ENCODE measurements around the gene KLK8. TPM values are rescaled to one million over a fixed set of nuclear protein-coding genes. Genes with fewer than 3 reads are reported as not detected.
A peak's percentile ranks its signal among the peaks of the same experiment; 100 is the strongest.

KLK8 gene
- polyA plus RNA-seq, 2 donors = 226 to 261 TPM

- H3K9me3 ChIP-seq (ENCODE audit: control insufficient read depth in 2 of 2, insufficient read depth in 1 of 2, low read depth in 1 of 2, low read length in 1 of 2) = no peaks in the 10 kb centered on the region
- H3K27me3 ChIP-seq (ENCODE audit: control insufficient read depth in 1 of 2, insufficient read depth in 2 of 2, low read length in 2 of 2) = no peaks in the 10 kb centered on the region
- 83 to 86% methylated on average over 13 of the region's 13 CpGs for WGBS, 2 donors
These were observed 29.2 kb upstream of the KLK8 start for GRCh38 chr19:51030631-51031030.

GRCh38 chr19:51029718-51030117, 28.3 kb upstream of the KLK8 start:
- H3K9me3 ChIP-seq (ENCODE audit: control insufficient read depth in 2 of 2, insufficient read depth in 1 of 2, low read depth in 1 of 2, low read length in 1 of 2) = no peaks in the 10 kb centered on the region
- H3K27me3 ChIP-seq (ENCODE audit: control insufficient read depth in 1 of 2, insufficient read depth in 2 of 2, low read length in 2 of 2) = no peaks in the 10 kb centered on the region
- peaks cover 0 to 7% of the 10 kb centered on the region in 2 donors for H3K4me1 ChIP-seq (ENCODE audit: control insufficient read depth in 2 of 2, insufficient read depth in 2 of 2, low read length in 1 of 2)
- H3K36me3 ChIP-seq (ENCODE audit: control insufficient read depth in 2 of 2, insufficient read depth in 2 of 2, low read length in 1 of 2) = no peaks in the 10 kb centered on the region
- no peak overlapping the region for H3K4me3 ChIP-seq (ENCODE audit: low read depth in 1 of 2, low read length in 2 of 2)
- 81 to 83% methylated on average over 2 of the region's 2 CpGs for WGBS, 2 donors
- no peak overlapping the region for H3K27ac ChIP-seq (ENCODE audit: low read depth in 2 of 2, low read length in 1 of 2)

More at GRCh38 chr19:51030631-51031030, 29.2 kb upstream of the KLK8 start:
- H3K4me1 ChIP-seq (ENCODE audit: control insufficient read depth in 2 of 2, insufficient read depth in 2 of 2, low read length in 1 of 2) = peaks cover 0 to 8% of the 10 kb centered on the region in 2 donors
- H3K36me3 ChIP-seq (ENCODE audit: control insufficient read depth in 2 of 2, insufficient read depth in 2 of 2, low read length in 1 of 2) = no peaks in the 10 kb centered on the region
- no peak overlapping the region for H3K27ac ChIP-seq (ENCODE audit: low read depth in 2 of 2, low read length in 1 of 2)
- H3K4me3 ChIP-seq (ENCODE audit: low read depth in 1 of 2, low read length in 2 of 2) = peak overlapping the region in 1 of 2 donors; percentile 12

- H3K27ac ChIP-seq (ENCODE audit: low read depth in 2 of 2, low read length in 1 of 2) = peak overlapping the region; percentile 92 to 98
- peaks cover 0 to 5% of the 10 kb centered on the region in 2 donors for H3K4me1 ChIP-seq (ENCODE audit: control insufficient read depth in 2 of 2, insufficient read depth in 2 of 2, low read length in 1 of 2)
- H3K4me3 ChIP-seq (ENCODE audit: low read depth in 1 of 2, low read length in 2 of 2) = peak overlapping the region in 1 of 2 donors; percentile 32
- H3K27me3 ChIP-seq (ENCODE audit: control insufficient read depth in 1 of 2, insufficient read depth in 2 of 2, low read length in 2 of 2) = no peaks in the 10 kb centered on the region
- WGBS, 2 donors = 41 to 51% methylated on average over 5 of the region's 5 CpGs
- H3K36me3 ChIP-seq (ENCODE audit: control insufficient read depth in 2 of 2, insufficient read depth in 2 of 2, low read length in 1 of 2) = no peaks in the 10 kb centered on the region
- no peaks in the 10 kb centered on the region for H3K9me3 ChIP-seq (ENCODE audit: control insufficient read depth in 2 of 2, insufficient read depth in 1 of 2, low read depth in 1 of 2, low read length in 1 of 2)
These were observed 26.5 kb upstream of the KLK8 start for GRCh38 chr19:51027873-51028272.

GRCh38 chr19:51027126-51027806, 25.9 kb upstream of the KLK8 start:
- 18 to 30% methylated on average over 12 to 14 of the region's 14 CpGs for WGBS, 2 donors
- Histone ChIP-seq H3K27ac (ENCODE audit: low read depth in 2 of 2, low read length in 1 of 2) (peak overlapping the region; percentile 92 to 98), H3K9me3 (ENCODE audit: control insufficient read depth in 2 of 2, insufficient read depth in 1 of 2, low read depth in 1 of 2, low read length in 1 of 2) (no peaks in the 10 kb centered on the region), H3K36me3 (ENCODE audit: control insufficient read depth in 2 of 2, insufficient read depth in 2 of 2, low read length in 1 of 2) (no peaks in the 10 kb centered on the region), H3K4me1 (ENCODE audit: control insufficient read depth in 2 of 2, insufficient read depth in 2 of 2, low read length in 1 of 2) (peaks cover 0 to 5% of the 10 kb centered on the region in 2 donors), H3K4me3 (ENCODE audit: low read depth in 1 of 2, low read length in 2 of 2) (peak overlapping the region; percentile 53 to 61), H3K27me3 (ENCODE audit: control insufficient read depth in 1 of 2, insufficient read depth in 2 of 2, low read length in 2 of 2) (no peaks in the 10 kb centered on the region)

- H3K27ac ChIP-seq (ENCODE audit: low read depth in 2 of 2, low read length in 1 of 2) = peak within 1 kb of the TSS; percentile 92 to 98
- peak within 1 kb of the TSS; percentile 53 to 61 for H3K4me3 ChIP-seq (ENCODE audit: low read depth in 1 of 2, low read length in 2 of 2)
- 32 to 57% methylated on average over 3 to 11 of the region's 11 CpGs for WGBS, 2 donors
- no peaks in the 10 kb centered on the region for H3K9me3 ChIP-seq (ENCODE audit: control insufficient read depth in 2 of 2, insufficient read depth in 1 of 2, low read depth in 1 of 2, low read length in 1 of 2)
- no peaks in the 10 kb centered on the region for H3K36me3 ChIP-seq (ENCODE audit: control insufficient read depth in 2 of 2, insufficient read depth in 2 of 2, low read length in 1 of 2)
- H3K27me3 ChIP-seq (ENCODE audit: control insufficient read depth in 1 of 2, insufficient read depth in 2 of 2, low read length in 2 of 2) = no peaks in the 10 kb centered on the region
- peaks cover 0 to 5% of the 10 kb centered on the region in 2 donors for H3K4me1 ChIP-seq (ENCODE audit: control insufficient read depth in 2 of 2, insufficient read depth in 2 of 2, low read length in 1 of 2)
These were observed 25.1 kb upstream of the KLK8 start, which contains the start of gene KLK11 for GRCh38 chr19:51026554-51026831. KLK11 (minus strand) TSS chr19:51026616; CDS start chr19:51025631, 985 bp downstream.

- no peaks in the 10 kb centered on the region for H3K9me3 ChIP-seq (ENCODE audit: control insufficient read depth in 2 of 2, insufficient read depth in 1 of 2, low read depth in 1 of 2, low read length in 1 of 2)
- H3K4me1 ChIP-seq (ENCODE audit: control insufficient read depth in 2 of 2, insufficient read depth in 2 of 2, low read length in 1 of 2) = peaks cover 0 to 5% of the 10 kb centered on the region in 2 donors
- H3K4me3 ChIP-seq (ENCODE audit: low read depth in 1 of 2, low read length in 2 of 2) = peak overlapping the region; percentile 53 to 61
- WGBS, 2 donors = 28 to 29% methylated on average over 18 of the region's 18 CpGs
- H3K27me3 ChIP-seq (ENCODE audit: control insufficient read depth in 1 of 2, insufficient read depth in 2 of 2, low read length in 2 of 2) = no peaks in the 10 kb centered on the region
- H3K27ac ChIP-seq (ENCODE audit: low read depth in 2 of 2, low read length in 1 of 2) = peak overlapping the region; percentile 92 to 98
- H3K36me3 ChIP-seq (ENCODE audit: control insufficient read depth in 2 of 2, insufficient read depth in 2 of 2, low read length in 1 of 2) = no peaks in the 10 kb centered on the region
These were observed 24.6 kb upstream of the KLK8 start for GRCh38 chr19:51025809-51026553.

- H3K9me3 ChIP-seq (ENCODE audit: control insufficient read depth in 2 of 2, insufficient read depth in 1 of 2, low read depth in 1 of 2, low read length in 1 of 2) = no peaks in the 10 kb centered on the region
- 53 to 54% methylated on average over 6 of the region's 6 CpGs for WGBS, 2 donors
- peak overlapping the region; percentile 92 to 98 for H3K27ac ChIP-seq (ENCODE audit: low read depth in 2 of 2, low read length in 1 of 2)
- no peaks in the 10 kb centered on the region for H3K27me3 ChIP-seq (ENCODE audit: control insufficient read depth in 1 of 2, insufficient read depth in 2 of 2, low read length in 2 of 2)
- H3K36me3 ChIP-seq (ENCODE audit: control insufficient read depth in 2 of 2, insufficient read depth in 2 of 2, low read length in 1 of 2) = no peaks in the 10 kb centered on the region
- H3K4me1 ChIP-seq (ENCODE audit: control insufficient read depth in 2 of 2, insufficient read depth in 2 of 2, low read length in 1 of 2) = peaks cover 0 to 5% of the 10 kb centered on the region in 2 donors
- peak overlapping the region; percentile 53 to 61 for H3K4me3 ChIP-seq (ENCODE audit: low read depth in 1 of 2, low read length in 2 of 2)
These were observed 24.0 kb upstream of the KLK8 start for GRCh38 chr19:51025401-51025800.

GRCh38 chr19:51024924-51025323, 23.5 kb upstream of the KLK8 start:
- Histone ChIP-seq H3K27ac (ENCODE audit: low read depth in 2 of 2, low read length in 1 of 2) (peak overlapping the region in 1 of 2 donors; percentile 98), H3K4me3 (ENCODE audit: low read depth in 1 of 2, low read length in 2 of 2) (peak overlapping the region; percentile 53 to 61), H3K9me3 (ENCODE audit: control insufficient read depth in 2 of 2, insufficient read depth in 1 of 2, low read depth in 1 of 2, low read length in 1 of 2) (no peaks in the 10 kb centered on the region), H3K27me3 (ENCODE audit: control insufficient read depth in 1 of 2, insufficient read depth in 2 of 2, low read length in 2 of 2) (no peaks in the 10 kb centered on the region), H3K36me3 (ENCODE audit: control insufficient read depth in 2 of 2, insufficient read depth in 2 of 2, low read length in 1 of 2) (no peaks in the 10 kb centered on the region), H3K4me1 (ENCODE audit: control insufficient read depth in 2 of 2, insufficient read depth in 2 of 2, low read length in 1 of 2) (peaks cover 0 to 5% of the 10 kb centered on the region in 2 donors)
- 41 to 50% methylated on average over 5 of the region's 5 CpGs for WGBS, 2 donors

- Histone ChIP-seq H3K4me3 (ENCODE audit: low read depth in 1 of 2, low read length in 2 of 2) (no peak overlapping the region), H3K9me3 (ENCODE audit: control insufficient read depth in 2 of 2, insufficient read depth in 1 of 2, low read depth in 1 of 2, low read length in 1 of 2) (no peaks in the 10 kb centered on the region), H3K4me1 (ENCODE audit: control insufficient read depth in 2 of 2, insufficient read depth in 2 of 2, low read length in 1 of 2) (peaks cover 0 to 9% of the 10 kb centered on the region in 2 donors), H3K36me3 (ENCODE audit: control insufficient read depth in 2 of 2, insufficient read depth in 2 of 2, low read length in 1 of 2) (no peaks in the 10 kb centered on the region), H3K27me3 (ENCODE audit: control insufficient read depth in 1 of 2, insufficient read depth in 2 of 2, low read length in 2 of 2) (peaks cover 0 to 3% of the 10 kb centered on the region in 2 donors), H3K27ac (ENCODE audit: low read depth in 2 of 2, low read length in 1 of 2) (peak overlapping the region in 1 of 2 donors; percentile 47)
- WGBS, 2 donors = 77% methylated on average over 10 to 11 of the region's 11 CpGs
These were observed 22.5 kb upstream of the KLK8 start for GRCh38 chr19:51023946-51024345.

Measured in esophagus (tissue), 2 donors.